G401 (cell line): ENCODE results near the gene ZNF207. TPM values are rescaled to one million over a fixed set of nuclear protein-coding genes. Genes with fewer than 3 reads are reported as not detected.
"Not testable (repeated sequence)": the region's sequence is repeated elsewhere in the genome, so short reads cannot be mapped to it uniquely, and the experiment has no call there.

ENCODE experiments used
- DNase-seq: peaks from one replicate; pipeline ENCODE4 v3.0.0-alpha.2; 2015; ENCODE audit warnings: low spot score
- in situ Hi-C: cut with HindIII; loops from 2 replicates; pipeline ENCODE4 v1.10.0; 2016; ENCODE audit warnings: low sequenced_read_pairs, mixed read lengths
- total RNA-seq: library from RNA; depleted of rRNA; stranded (reverse); fragments of >200 nt; shearing (Covaris generic); gene quantifications from 2 replicates; pipeline ENCODE4 v1.2.3, GENCODE V29; 2014

Gene ZNF207
- total RNA-seq, 1 experiment from 2014 or later: 171 TPM

DNA sequence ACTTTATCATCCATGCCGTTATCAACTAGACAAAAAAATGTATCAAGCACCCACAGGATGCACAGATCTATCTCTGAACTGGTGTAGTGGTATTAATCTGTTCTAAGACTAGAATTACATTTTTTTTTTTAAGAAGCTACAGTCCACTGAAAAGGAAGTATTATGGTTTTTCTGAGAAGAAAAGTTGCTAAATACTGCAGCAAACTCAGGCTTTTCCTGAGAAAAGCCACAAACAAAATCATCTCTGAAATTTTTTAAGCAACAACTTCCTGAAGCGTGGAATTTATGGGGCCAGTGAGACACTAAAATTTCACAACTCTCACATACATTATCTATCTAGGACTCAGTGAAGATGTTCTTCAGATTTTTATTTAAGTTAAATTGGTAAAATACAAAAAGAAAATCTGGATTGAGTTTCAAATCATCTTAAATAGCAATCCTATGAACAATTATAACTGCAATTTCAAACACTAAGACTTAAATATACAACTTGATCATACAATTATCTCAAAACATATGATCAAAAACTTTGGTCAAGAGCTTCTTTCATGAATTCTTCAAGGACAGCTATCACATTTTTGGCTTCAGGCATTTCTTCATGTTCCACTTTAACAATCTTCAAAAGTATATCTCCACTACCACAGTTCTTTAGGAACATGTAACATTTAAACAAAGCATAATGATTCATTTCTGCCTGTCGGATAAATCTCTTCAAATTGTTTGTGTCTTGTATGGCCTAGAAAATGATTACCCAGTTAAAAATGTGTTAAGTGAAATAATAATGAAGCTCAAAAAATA, 18.5 kb upstream of the ZNF207 start:
- in situ Hi-C loops: no loop called here
- no peak for DNase-seq

DNA sequence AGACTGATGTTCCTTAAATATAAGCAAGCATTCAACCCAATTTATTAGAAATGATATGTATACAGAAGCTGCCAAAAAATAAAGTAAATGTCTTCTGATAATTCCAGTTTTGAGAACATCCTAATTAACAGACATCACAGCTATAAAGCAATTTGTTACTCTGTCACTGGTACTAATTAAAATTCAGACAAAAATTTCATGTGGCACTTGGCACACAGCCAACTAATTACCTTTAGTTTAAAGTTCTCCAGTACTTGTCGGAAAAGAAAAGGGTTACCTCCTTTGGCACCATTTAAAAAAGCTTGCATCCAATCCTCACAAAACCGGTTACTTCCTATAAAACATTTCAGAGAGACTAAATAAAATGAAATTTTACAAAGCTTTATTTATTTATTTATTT, 16.8 kb upstream of the ZNF207 start:
- DNase-seq: no peak
- in situ Hi-C loops: no loop called here

DNA sequence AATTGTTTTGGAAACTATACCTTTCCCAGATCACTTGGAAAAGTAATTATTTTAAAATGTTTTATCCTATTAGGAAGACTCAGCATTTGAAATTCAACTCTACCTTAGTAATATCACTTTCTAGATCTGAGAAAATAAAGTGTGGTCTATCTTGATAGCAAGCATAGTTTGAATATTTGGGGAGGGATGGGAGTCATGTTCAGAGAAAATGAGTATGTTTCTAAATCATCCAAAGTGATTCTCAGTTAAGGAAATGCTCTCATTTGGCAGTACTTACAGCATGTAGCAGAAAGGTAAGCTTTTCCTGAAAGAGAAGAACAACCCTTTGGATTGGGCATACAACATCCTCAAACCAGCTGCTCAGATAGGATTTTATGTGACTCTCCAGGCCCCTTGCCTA, 14.9 kb upstream of the ZNF207 start:
- DNase-seq: no peak
- in situ Hi-C loops: no loop called here

DNA sequence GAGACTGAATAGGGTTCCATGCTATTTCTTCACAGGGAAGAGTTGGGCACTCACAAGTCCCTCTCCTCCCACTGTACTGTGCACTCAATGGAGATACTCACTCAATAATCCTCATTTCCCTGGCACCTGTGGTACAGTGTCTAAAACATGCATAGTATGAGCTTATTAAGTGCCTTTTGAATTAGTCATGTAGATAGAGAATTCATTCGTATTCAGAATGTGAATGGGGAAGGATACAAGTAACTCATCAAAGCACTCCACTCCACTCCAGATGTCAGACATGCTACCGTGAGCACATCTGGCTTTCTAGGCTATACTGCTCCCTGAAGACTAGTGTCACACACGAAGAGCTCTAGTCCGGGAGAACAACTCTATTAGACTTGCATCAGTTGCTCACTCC, 14.3 kb upstream of the ZNF207 start:
- in situ Hi-C loops: no loop called here
- DNase-seq: no peak

DNA sequence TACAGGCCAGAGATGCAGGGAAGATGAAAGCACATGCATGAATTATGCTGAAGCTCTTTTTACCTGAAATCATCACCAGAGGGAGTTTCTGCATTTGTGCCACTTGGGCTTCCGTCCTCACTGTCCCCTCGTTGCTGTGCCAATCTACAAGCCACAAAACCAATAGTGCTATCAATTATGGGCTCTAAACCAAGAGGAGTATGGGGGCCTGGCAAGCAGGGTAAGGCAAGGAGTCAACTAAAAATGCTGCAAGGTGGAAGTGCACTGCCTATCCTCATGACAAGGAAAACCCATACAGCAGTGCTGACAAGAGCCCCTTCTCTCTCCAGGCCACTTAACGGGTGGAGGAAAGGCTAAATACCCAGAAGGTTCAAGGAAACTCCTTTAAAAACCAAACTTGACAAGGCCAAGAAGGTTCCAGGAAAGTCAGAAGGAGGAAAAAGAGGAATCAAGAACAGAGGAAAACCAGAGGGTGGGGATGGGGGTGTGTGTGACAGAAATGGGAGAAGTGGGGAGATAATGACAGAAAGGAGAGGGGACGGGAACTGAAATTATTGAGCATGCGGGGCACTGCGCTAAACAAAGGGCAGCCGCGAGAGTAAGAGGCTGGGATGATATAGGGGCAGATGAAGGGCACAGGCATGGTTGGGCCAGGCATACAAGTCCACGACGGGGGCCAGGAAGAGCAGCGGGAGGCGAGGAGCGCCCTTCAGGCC, 8.7 kb upstream of the ZNF207 start:
- in situ Hi-C loops: no loop called here
- peak; percentile 36 for DNase-seq

DNA sequence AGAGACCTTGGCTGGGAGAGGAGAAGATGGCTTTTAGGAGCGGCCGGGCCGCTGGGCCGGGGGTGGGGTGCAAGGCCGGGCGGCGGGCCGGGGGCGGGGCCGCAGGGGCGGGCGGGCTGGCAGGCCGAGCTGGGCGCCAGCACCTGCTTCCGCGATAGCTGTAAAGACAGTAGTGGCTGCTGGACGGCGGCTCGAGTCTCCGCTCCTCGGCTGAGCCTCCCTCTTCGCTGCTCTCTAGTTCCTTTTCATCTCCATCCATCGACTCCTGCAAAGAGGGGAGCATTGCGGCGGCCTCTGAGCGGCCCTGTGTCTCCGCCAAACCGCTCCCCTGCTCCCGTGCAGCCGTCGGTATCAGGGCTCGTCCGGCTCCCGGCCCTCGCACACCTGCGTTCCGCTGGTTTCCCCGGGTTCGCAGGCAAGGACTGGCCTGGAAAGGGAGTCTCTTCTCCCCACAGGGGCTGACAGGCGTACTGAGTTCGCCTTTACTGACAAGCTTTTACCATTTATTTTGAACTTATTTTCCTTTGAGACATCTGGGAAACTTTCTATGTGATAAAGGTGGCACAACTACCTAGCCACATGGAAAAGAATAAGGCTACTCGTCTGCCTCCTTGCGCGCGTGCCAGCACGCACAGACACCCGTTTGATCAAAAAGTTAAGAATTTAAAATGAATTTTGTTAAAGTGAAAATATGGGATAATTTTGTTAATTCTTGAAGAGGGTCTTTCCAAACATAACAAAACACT, 7.9 kb upstream of the ZNF207 start, which contains the start of gene C17orf75:
TSS of gene C17orf75 (minus strand) at position 317 of the 746 bp plus-strand sequence. CDS start at position 283, 34 bp downstream.
- in situ Hi-C loops: no loop called here
- peak; percentile 85 for DNase-seq

DNA sequence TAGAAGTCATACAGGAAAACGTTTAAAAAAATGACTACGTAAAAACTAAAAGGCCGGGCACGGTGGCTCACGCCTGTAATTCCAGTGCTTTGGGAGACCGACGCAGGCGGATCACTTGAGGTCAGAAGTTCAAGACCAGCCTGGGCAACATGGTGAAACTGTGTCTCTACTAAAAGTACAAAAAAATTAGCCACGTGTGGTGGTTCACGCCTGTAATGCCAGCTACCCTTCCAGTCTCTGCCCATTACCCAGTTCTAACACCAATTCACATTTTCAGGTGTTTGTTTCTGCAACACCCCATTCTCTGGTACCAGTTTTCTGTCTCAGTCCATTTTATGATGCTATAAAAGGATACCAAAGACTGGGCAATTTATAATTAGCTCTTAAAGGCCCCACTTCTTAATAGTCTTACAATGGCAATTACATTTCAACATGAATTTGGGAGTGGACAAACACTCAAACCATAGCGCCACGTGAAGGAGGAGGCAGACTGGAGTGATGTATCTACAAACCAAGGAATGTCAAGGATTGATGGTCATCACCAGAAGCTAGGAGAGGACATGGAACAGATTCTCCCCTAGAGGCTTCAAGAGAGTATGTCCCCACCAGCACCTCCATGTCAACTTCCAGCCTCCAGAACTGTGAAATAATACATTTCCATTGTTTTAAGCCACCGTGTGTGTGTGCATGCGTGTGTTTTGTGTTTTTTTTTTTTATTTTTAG, 7.2 kb upstream of the ZNF207 start:
- in situ Hi-C loops: no loop called here
- DNase-seq: no peak

DNA sequence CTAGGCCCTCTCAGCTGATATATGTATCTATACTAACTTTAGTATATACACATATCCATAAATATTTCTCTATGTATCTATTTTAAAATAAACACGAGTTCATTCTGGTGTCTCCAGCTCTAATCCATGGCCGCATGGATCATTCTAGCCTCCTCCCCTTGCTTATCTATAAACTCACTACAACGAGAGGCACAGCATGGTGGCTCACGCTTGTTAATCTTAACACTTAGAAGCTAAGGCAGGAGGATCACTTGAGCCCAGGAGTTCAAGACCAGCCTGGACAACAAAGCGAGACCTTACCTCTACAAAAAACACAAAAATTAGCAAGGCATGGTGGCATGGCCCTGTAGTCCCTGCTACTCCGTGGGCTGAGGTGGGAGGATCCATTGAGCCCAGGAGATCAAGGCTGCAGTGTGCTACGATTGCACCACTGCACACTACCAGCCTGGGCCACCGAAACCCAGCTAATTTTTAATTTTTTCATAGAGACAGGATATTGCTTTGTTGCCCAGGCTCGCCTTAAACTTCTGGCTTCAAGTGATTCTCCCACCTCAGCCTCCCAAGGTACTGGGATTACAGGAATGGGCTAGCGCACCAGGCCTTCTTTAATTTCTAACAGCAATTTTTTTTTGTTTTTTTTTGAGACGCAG, 3.9 kb upstream of the ZNF207 start:
- no peak for DNase-seq
- in situ Hi-C loops: no loop called here

DNA sequence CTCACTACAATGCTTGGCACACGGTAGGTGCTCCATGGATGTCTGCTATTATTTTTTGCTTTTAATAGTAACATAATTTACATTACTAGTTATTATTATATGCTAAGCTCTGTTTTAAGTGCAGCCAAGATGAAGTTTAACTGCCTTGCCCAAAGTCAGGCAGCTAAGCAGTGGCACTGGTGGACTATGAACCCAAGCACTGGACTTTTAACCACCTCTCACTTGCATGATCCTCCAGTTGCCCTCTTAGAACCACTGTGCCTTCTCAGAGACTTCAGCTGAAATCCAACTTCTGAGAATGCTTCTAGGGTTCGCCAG, 1.5 kb upstream of the ZNF207 start:
- in situ Hi-C loops: no loop called here
- DNase-seq: no peak

DNA sequence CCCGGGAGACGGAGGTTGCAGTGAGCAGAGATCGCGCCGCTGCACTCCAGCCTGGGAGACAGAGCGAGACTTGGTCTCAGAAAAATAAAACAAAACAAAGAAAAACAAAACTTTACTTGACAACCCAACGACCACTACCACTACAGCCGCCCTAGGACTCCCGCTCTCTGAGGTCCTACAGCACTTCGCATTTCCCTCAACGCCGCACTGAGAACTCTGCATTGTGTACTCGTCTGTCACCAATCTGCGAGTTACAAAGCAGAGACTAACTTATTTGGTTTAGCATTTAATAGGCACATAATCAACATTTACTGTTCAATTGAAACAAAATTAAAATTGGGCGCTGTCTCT, 479 bp upstream of the ZNF207 start:
- no peak for DNase-seq
- in situ Hi-C loops: no loop called here

DNA sequence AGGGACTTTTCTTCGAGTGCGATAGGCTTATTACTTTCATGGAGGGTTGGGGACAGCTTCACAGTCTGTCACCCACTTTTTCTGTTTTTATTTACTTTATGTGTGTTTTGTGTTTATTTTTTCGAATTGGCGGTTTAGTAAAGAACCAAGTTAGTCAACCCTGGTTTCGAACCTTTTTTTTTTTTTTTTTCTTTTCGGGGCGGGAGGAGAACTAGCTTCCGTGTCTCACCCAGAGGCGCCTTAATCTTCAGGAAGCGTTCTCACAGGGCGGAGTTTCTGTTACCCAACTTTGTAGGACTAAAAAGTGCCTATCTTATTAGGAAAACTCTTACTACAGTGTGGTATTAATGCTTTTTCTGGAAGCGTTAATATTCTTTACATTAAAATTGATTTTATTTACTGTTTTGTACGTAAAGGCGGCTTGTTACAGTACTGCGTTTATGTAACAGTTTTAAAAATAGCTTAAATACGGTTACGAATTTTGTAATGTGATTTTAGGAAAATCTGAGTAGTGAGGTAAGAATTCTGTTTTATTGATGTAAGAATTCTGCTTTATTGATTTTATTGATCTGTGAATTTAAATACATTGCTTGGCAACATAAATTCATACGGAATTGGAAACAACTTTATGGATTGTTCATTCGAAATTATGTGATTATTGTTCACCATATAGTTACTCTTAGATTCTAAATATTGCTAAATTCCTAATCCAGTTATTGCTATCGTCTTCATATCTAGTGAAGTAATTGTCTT, 885 bp downstream of the ZNF207 start:
- DNase-seq: peak; percentile 31
- in situ Hi-C loops: no loop called here

DNA sequence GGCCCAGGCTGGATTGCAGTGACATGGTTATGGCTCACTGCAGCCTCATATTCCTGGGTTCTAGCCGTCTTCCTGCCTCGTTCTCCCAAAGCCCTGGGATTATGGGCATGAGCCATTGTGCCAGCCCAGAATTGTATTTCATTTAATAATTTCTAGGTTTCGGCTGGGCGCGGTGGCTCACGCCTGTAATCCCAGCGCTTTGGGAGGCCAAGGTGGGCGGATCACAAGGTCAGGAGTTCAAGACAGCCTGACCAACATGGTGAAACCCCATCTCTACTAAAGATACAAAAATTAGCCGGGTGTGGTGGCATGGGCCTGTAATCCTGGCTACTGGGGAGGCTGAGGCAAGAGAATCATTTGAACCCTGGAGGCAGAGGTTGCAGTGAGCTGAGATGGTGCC, 2.8 kb downstream of the ZNF207 start:
- in situ Hi-C loops, DNase-seq: not testable (repeated sequence)

DNA sequence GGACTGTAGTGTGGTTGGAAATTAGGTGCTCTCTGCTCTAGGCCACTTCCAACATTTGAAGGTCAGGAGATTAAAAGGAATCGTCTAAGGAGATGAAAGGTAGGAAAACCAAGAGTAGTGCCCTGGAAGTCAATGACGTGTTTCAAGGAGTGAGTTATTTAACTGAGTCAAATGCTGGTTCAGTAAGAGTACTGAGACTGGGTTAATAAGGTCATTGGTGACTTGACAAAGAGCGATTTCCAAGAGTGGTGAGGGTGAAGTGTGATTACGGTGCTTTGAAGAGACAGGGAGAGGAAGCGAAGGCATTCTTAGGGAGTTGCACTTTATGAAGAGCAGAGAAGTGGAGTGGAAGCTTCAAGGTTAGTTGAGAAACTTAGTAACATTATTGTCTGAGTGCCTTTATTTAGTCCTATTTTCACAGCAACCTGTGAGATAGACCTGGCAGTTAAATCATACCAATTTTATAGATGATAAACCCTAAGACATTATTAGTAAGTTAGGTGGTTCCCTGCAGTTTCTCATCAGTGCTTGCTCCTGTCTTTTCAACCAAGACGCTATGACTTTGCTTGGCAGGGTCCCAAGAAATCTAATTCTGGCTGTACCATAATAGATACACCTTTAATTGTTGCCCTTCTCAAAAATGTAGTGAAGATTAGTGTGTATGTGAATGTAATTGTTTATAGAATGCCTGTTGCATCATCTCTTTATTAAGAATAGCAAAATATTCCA, 5.9 kb downstream of the ZNF207 start:
- in situ Hi-C loops: no loop called here
- peak; percentile 20 for DNase-seq

DNA sequence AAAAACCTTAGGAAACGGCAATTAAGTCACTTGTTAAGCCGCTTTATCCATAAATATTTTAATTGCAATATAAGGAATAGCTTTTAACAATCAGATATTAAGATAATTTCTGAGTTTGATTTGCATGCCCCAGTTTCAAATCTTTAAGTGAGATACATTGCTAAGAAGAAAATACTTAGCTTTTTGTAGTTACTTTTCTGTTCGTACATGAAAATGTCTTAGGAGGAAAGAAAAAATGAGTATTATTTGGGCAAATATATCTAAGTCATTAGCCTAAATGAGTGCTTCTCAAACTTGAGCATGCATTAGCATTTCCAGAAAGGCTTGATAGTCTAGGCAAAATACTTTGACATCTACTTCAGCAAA, 6.4 kb downstream of the ZNF207 start:
- DNase-seq: no peak
- in situ Hi-C loops: no loop called here

DNA sequence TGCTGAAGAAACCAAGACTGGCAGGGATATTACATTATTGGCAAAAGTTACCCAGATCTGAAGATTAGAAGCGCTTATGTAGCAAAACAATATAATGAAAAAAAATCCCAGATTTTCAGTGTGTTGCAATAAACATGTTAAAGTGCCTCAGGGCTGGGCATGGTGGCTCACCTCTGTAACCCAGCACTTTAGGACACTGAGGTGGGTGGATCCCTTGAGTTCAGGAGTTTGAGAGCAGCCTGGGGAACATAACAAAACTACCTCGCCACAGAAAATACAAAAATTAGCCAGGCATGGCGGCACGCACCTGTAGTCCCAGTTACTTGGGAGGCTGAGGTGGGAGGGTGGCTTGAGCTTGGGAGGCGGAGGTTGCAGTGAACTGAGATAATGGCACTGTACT, 6.8 kb downstream of the ZNF207 start:
- no peak for DNase-seq
- in situ Hi-C loops: no loop called here

DNA sequence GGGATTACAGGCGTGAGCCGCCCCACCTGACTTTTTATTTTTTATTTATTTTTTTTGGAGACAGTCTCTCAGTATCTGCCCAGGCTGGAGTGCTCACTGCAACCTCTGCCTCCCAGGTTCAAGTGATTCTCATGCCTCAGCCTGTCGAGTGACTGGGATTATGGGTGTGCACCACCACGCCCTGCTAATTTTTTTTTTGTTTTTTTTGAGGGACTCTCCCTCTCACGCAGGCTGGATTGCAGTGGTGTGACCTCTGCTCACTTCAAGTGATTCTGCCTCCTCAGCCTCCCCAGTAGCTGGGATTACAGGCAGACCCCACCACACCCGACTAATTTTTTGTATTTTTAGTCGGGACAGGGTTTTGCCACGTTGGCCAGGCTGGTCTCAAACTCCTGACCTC, 7.7 kb downstream of the ZNF207 start:
- in situ Hi-C loops: no loop called here
- DNase-seq: no peak

DNA sequence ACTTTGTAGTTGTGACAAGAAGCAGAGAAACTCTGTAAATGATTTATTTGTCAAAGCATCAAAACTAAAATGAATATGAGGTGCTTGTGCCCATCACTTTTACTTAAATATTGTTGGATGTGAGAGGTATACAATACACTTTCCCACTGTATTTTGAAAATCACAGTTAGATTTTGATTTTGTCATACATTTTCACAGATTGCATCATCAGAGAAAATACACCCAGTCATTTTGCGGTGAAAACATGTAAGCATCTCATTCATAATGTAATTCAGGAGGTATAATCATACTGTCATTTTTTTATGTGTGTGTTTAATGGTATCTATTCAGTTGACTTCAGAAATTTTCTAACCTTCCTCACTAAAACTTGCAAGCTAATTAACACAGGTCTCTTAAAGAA, 11.3 kb downstream of the ZNF207 start:
- DNase-seq: no peak
- in situ Hi-C loops: no loop called here

DNA sequence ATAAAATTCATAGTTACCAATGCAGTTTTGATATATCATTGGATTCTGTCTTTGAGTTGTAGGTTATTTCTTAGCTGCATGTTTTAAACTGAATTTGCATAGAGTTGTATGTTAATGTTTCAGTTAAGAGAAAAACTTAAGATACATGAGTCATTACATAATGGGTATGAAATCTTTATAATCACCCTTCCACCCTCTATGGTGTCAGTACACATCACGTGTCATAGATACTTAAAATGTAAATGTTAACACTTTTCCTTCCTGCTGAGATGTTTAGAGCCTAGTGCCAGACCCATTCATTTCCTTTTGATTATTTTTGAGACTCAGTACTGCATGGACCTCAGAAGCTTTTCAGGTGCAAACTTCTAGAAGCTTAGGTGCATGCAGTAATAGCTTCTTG, 20.5 kb downstream of the ZNF207 start:
- DNase-seq: no peak
- in situ Hi-C loops: no loop called here
